NB4 (cell line): Measurements from ENCODE around the gene CAST.

Experiments
- DNase-seq: peaks from one replicate; pipeline ENCODE4 v3.0.0; 2010; ENCODE audit warnings: low read depth
- H3K4me3 ChIP-seq: one replicate; pipeline ENCODE4 v1.5.1; 2011; ENCODE audit warnings: mild to moderate bottlenecking, low read depth, low read length, moderate library complexity
- MYC ChIP-seq: IDR thresholded peaks from 2 replicates; pipeline ENCODE4 v1.6.1; 2011; ENCODE audit warnings: low read depth, low read length
- POLR2A ChIP-seq: IDR thresholded peaks from 2 replicates; pipeline ENCODE4 v1.6.1; 2011; ENCODE audit warnings: mild to moderate bottlenecking; ENCODE audit not compliant: insufficient read length; ENCODE audit errors: extremely low read depth
- TF ChIP-seq, protein P1 (sequence below): IDR thresholded peaks from 2 replicates; pipeline ENCODE4 v1.6.1; 2011; ENCODE audit warnings: low read depth, low read length
- TF ChIP-seq, protein P2 (sequence below): IDR thresholded peaks from one replicate; pipeline ENCODE4 v1.5.1; 2012; ENCODE audit warnings: low read depth, low read length

CAST gene

DNA sequence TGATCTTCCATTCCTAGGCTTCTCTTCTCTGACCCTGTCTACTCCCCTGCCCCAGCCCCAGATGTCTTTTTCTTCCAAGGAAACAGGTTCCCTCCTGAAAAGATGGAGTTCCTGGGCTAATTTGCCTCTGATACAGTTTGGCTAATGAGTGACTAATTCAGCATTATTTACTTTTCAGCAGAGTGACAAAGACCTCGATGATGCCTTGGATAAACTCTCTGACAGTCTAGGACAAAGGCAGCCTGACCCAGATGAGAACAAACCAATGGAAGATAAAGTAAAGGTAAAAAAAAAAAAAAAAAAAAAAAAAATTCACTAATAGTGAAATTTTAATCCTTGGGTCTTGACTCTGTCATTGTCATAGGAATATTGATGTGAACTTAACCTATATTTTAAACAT, 102.9 kb downstream of the CAST start:
- no peak for DNase-seq
- TF ChIP-seq MYC (no peak), POLR2A (no peak)
- TF ChIP-seq, protein P1, sequence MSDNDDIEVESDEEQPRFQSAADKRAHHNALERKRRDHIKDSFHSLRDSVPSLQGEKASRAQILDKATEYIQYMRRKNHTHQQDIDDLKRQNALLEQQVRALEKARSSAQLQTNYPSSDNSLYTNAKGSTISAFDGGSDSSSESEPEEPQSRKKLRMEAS: no peak
- TF ChIP-seq, protein P2, sequence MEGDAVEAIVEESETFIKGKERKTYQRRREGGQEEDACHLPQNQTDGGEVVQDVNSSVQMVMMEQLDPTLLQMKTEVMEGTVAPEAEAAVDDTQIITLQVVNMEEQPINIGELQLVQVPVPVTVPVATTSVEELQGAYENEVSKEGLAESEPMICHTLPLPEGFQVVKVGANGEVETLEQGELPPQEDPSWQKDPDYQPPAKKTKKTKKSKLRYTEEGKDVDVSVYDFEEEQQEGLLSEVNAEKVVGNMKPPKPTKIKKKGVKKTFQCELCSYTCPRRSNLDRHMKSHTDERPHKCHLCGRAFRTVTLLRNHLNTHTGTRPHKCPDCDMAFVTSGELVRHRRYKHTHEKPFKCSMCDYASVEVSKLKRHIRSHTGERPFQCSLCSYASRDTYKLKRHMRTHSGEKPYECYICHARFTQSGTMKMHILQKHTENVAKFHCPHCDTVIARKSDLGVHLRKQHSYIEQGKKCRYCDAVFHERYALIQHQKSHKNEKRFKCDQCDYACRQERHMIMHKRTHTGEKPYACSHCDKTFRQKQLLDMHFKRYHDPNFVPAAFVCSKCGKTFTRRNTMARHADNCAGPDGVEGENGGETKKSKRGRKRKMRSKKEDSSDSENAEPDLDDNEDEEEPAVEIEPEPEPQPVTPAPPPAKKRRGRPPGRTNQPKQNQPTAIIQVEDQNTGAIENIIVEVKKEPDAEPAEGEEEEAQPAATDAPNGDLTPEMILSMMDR: no peak
- no peak overlapping the region for H3K4me3 ChIP-seq

DNA sequence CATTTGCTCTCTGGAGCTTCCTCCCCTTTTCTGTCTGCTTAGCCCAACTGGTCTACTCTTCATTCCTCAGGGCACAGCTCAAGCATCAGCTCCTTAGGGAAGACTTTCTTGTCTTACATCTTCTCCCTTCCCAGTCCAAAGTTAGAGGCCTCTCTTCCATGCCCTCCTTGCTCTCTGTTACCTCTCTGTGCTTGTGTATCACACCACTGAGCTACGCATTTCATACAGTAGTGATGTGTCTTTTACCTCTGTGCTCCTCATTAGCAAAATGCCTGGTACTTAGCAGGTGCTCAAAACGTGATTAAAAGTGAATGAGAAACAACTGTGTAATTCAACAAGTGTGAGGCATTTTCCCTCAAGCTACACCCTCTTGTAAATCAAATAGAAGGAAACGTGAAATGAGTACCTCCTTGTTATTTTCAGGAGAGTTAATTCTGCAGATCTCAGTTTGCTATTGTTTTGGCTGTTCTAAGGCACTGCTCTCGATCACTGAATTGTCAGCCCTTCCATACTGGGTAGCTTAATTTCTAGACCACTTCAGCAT, 106.6 kb downstream of the CAST start:
- H3K4me3 ChIP-seq: no peak overlapping the region
- TF ChIP-seq, protein P1: no peak
- TF ChIP-seq MYC: no peak
- no peak for TF ChIP-seq POLR2A
- TF ChIP-seq, protein P2: no peak
- no peak for DNase-seq

DNA sequence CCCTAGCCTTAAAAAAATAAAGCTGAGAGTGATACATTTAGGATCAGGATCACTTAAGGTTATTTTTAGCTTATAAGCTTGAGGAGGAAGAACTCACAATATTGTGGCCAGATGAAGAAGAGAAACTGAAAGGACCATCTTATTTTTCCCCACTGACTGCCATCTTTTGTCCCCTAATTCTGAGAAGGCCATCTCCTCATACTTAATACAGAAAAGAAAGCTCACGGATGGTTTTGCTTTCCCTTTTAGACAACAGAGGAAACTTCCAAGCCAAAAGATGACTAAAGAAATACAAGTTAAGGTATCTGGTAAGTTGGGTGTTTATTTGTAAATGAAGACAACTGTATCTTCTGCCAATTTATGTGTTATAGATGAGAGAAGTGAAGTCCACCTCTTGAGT, 109.2 kb downstream of the CAST start:
- H3K4me3 ChIP-seq: no peak overlapping the region
- DNase-seq: no peak
- TF ChIP-seq MYC (no peak), POLR2A (no peak)
- TF ChIP-seq, protein P2: no peak
- TF ChIP-seq, protein P1: no peak

DNA sequence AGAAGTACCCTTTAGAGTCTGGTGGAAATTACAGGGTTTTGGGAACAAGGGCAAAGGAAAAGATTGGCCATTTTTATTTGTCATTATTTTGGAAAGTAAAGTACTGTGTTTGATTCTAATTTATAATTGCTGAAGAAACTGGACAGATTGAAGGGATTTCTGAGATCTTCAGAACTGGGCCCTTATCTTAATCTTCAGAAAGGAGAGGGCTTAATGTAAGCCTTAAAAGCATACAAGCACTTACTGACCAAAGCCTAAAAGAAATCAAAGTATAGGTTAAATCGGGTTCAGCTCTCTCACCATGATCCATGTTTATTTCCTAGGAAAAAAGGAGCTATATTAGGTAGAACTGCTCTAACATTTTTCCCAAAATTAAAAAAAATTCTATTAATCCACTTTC, 109.9 kb downstream of the CAST start:
- TF ChIP-seq, protein P2: no peak
- H3K4me3 ChIP-seq: no peak overlapping the region
- no peak for DNase-seq

DNA sequence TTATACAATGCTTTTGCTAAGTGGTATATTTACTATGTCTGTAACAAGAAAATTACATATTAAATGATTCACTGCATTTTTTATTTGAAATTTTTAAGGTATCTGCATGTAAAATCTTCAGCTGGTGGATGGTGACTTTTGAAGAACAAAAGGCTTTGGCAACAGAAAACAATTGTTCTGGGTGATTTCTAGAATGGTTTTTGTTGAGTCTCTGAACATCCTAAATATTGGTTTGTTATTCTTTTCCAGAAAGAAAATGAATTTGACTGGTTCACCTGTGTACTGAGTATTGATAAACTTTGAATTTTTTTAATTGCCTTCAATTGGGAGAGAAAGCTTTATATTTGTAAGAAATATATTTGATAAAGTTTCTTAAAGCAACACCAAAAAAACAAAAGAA, 110.4 kb downstream of the CAST start:
- TF ChIP-seq MYC: no peak
- TF ChIP-seq, protein P1: no peak
- TF ChIP-seq, protein P2: no peak
- TF ChIP-seq POLR2A: no peak

DNA sequence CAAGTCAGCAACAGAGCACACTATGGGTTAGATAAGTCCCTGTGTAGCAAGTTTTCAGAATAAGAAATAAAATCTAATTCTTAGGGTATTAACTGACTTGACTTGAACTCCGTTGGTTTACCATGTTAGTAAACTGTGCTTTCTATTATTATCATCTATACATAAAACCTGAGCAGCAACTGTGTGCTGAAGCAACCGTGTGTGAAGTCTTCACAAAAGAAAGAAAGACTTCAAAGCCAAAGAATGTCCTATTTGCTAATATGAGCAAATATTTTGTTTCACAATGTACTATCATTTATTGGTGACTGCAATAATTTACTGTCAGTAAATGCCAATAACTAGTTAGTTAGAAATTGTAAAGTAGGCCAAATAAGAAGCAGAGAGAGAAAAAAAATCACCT, 112.9 kb downstream of the CAST start:
- H3K4me3 ChIP-seq: no peak overlapping the region
- DNase-seq: no peak
- TF ChIP-seq MYC (no peak), POLR2A (no peak)
- TF ChIP-seq, protein P2: no peak
- TF ChIP-seq, protein P1: no peak

More for the DNA sequence above, 110.4 kb downstream of the CAST start:
- no peak overlapping the region for H3K4me3 ChIP-seq
- DNase-seq: no peak
